ENCODE results near the gene BICC1.

The BICC1 gene

DNA sequence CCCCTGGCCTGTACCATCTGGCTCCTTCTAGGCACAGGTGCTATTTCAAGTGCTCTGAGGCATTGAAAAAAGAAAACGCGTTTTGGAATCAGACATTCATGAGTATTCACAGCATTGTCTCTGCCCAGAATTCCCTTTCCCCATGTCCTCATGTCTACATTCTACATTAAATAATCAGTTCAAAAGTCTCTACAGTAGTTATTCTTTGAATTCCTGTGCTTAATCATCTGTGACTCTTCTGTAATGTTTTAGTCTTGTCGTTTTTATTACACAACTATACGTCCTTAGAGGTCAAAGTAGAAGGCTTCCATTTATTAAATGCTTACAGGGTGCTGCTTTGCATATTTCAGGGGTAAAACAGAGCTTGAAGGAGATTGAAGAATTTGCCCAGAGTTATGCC lies 95.7 kb downstream of the BICC1 start:
- no peak overlapping the region for H2AFZ ChIP-seq (ENCODE audit: low read depth)
- H3K79me2 ChIP-seq (ENCODE audit: insufficient read depth, low read depth), result no peaks in the 10 kb centered on the region
- no peaks in the 10 kb centered on the region for H3K36me3 ChIP-seq (ENCODE audit: insufficient read depth)
- no peak overlapping the region for H3K4me3 ChIP-seq (IDR thresholded peaks at IDR 0.05; ENCODE audit: insufficient read depth, low read depth, low read length)
- H3K4me1 ChIP-seq (ENCODE audit: low read depth, poor library complexity, severe bottlenecking), result no peaks in the 10 kb centered on the region
- H3K27ac ChIP-seq, result no peak overlapping the region
- no peak overlapping the region for H3K9ac ChIP-seq
- H3K4me2 ChIP-seq, result no peak overlapping the region
- TF ChIP-seq, protein P1, sequence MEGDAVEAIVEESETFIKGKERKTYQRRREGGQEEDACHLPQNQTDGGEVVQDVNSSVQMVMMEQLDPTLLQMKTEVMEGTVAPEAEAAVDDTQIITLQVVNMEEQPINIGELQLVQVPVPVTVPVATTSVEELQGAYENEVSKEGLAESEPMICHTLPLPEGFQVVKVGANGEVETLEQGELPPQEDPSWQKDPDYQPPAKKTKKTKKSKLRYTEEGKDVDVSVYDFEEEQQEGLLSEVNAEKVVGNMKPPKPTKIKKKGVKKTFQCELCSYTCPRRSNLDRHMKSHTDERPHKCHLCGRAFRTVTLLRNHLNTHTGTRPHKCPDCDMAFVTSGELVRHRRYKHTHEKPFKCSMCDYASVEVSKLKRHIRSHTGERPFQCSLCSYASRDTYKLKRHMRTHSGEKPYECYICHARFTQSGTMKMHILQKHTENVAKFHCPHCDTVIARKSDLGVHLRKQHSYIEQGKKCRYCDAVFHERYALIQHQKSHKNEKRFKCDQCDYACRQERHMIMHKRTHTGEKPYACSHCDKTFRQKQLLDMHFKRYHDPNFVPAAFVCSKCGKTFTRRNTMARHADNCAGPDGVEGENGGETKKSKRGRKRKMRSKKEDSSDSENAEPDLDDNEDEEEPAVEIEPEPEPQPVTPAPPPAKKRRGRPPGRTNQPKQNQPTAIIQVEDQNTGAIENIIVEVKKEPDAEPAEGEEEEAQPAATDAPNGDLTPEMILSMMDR (conservative IDR thresholded peaks at IDR 0.05; ENCODE audit: low read depth, low read length), result no peak
- no peaks in the 10 kb centered on the region for H4K20me1 ChIP-seq (ENCODE audit: insufficient read depth)
- H3K27me3 ChIP-seq (ENCODE audit: insufficient read depth, low read depth), result no peaks in the 10 kb centered on the region

DNA sequence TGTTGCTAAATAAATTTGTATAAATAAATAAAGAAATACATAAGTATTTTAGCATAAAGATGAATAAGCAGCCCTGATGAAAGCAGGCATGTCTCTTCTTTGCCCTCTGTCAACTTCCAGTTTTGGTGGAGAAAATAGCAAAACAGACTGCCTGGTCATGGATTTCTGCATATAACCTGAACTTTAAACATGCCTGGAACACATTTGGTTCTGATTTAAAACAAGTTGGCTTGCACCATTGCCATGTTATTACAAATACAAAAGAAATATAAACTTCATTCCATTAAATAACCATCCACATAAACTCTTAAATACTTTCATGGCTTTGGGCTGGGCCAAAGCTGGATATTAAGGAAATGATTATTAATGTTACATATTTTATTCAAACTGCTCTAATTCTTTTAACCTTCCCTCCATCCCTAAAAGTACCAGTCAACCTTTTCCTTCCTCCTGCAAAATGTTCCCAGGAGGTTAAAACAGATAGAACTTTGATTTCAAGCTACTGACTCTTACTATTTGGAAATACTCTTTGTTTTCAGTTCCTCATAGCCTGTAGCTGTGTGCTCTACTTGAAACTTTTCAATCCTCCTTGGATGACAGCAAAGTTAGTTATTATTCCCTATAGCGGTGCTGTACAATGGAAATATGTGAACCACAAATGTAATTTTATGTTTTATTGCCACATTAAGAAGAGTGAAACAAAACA lies 96.3 kb downstream of the BICC1 start:
- Histone ChIP-seq H3K4me2 (no peak overlapping the region), H3K4me1 (ENCODE audit: low read depth, poor library complexity, severe bottlenecking) (no peaks in the 10 kb centered on the region)

DNA sequence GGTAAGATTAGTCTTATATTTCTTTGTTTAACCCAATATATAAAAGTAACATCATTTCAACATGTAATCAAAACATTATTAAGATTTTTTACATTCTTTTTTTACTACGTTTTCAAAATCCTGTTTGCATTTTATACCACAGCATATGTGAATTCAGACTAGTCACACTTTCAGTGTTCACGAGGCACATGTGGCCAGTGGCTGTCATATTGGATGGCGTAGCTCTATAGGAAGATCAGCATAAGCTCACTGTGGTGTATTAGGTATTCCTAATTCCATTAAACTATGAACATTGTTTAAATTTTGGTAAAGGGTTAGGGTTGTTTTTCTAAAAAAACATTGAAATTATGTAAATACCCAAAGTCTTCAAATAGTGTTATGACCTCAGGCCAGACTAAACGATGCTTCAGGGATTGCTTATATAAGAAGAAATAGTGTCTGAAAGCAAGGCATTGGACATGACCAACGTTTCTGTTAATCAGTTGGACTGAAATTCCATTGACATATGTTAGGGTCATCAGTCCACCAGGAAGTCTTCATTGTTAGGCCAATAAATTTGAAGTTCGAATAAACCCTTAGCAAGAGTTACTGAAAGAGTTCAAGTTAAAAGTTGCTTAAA lies 97.0 kb downstream of the BICC1 start:
- no peaks in the 10 kb centered on the region for H3K79me2 ChIP-seq (ENCODE audit: insufficient read depth, low read depth)
- no peaks in the 10 kb centered on the region for H3K27me3 ChIP-seq (ENCODE audit: insufficient read depth, low read depth)
- H3K36me3 ChIP-seq (ENCODE audit: insufficient read depth), result no peaks in the 10 kb centered on the region
- no peak overlapping the region for H3K9ac ChIP-seq
- no peak overlapping the region for H3K27ac ChIP-seq
- no peak overlapping the region for H3K4me2 ChIP-seq
- H3K4me1 ChIP-seq (ENCODE audit: low read depth, poor library complexity, severe bottlenecking), result no peaks in the 10 kb centered on the region
- TF ChIP-seq, protein P1 (conservative IDR thresholded peaks at IDR 0.05; ENCODE audit: low read depth, low read length), result no peak
- no peaks in the 10 kb centered on the region for H4K20me1 ChIP-seq (ENCODE audit: insufficient read depth)
- H3K4me3 ChIP-seq (IDR thresholded peaks at IDR 0.05; ENCODE audit: insufficient read depth, low read depth, low read length), result no peak overlapping the region
- no peak overlapping the region for H2AFZ ChIP-seq (ENCODE audit: low read depth)

More for the DNA sequence above, 96.3 kb downstream of the BICC1 start:
- Histone ChIP-seq H3K27me3 (ENCODE audit: insufficient read depth, low read depth) (no peaks in the 10 kb centered on the region), H3K27ac (no peak overlapping the region), H3K79me2 (ENCODE audit: insufficient read depth, low read depth) (no peaks in the 10 kb centered on the region), H3K4me3 (IDR thresholded peaks at IDR 0.05; ENCODE audit: insufficient read depth, low read depth, low read length) (no peak overlapping the region), H4K20me1 (ENCODE audit: insufficient read depth) (no peaks in the 10 kb centered on the region), H3K36me3 (ENCODE audit: insufficient read depth) (no peaks in the 10 kb centered on the region), H2AFZ (ENCODE audit: low read depth) (no peak overlapping the region), H3K9ac (no peak overlapping the region)
- TF ChIP-seq, protein P1 (conservative IDR thresholded peaks at IDR 0.05; ENCODE audit: low read depth, low read length), result no peak

DNA sequence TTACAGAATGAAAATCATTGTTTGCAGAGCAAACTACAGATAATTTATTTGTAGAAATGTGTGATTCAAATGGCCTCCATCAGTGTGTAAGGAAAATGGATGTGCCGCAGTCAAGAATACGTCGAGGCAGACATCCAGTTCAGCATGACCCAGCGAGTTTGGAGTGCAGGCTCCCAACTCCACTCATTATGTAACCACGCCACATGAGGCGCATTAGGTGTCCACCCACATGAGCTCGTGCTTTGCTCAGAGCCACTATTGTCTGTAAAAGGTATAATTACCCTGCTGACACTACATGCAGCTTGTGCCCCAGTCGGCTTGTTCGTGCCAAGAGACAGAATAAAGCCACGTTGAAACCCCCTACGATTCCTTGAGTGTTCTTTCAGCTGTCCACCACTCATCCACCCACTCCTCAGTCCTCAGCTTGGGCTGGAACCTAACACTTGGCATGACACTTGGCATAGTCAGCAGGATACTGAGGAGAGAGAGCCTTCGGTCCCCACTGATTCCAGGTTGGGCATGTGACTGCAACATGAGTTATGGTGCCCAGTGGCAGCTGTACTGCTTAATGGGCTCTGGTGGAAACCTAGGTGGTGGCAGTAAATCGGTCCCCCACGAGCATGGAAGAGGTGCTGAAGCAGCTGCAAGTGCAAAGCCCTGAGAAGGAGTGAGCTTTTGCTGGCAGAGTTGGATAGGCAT lies 102.7 kb downstream of the BICC1 start:
- no peak overlapping the region for H3K27ac ChIP-seq
- no peaks in the 10 kb centered on the region for H3K4me1 ChIP-seq (ENCODE audit: low read depth, poor library complexity, severe bottlenecking)
- TF ChIP-seq, protein P1 (conservative IDR thresholded peaks at IDR 0.05; ENCODE audit: low read depth, low read length), result no peak
- H3K4me2 ChIP-seq, result no peak overlapping the region
- no peaks in the 10 kb centered on the region for H3K79me2 ChIP-seq (ENCODE audit: insufficient read depth, low read depth)
- H2AFZ ChIP-seq (ENCODE audit: low read depth), result no peak overlapping the region
- H4K20me1 ChIP-seq (ENCODE audit: insufficient read depth), result no peaks in the 10 kb centered on the region
- no peaks in the 10 kb centered on the region for H3K27me3 ChIP-seq (ENCODE audit: insufficient read depth, low read depth)
- no peak overlapping the region for H3K4me3 ChIP-seq (IDR thresholded peaks at IDR 0.05; ENCODE audit: insufficient read depth, low read depth, low read length)
- no peaks in the 10 kb centered on the region for H3K36me3 ChIP-seq (ENCODE audit: insufficient read depth)
- H3K9ac ChIP-seq, result no peak overlapping the region

Measured in KMS-11 (cell line).